Thoracic aorta (tissue), 2 donors: ENCODE measurements around the gene GINS2. TPM values are rescaled to one million over a fixed set of nuclear protein-coding genes. Genes with fewer than 3 reads are reported as not detected.

Experiments used
- ATAC-seq: fragments of 150-250 bp; one replicate; pipeline ENCODE4 v1.8.0; 2017; ENCODE audit warnings: low read depth; ENCODE audit not compliant: insufficient number of reproducible peaks, low FRiP score
- DNase-seq: peaks from one replicate; pipeline ENCODE4 v3.0.0-alpha.2; 2020; ENCODE audit warnings: low spot score
- H3K27ac ChIP-seq, 2 donors: fragments of 200-600 bp; sonication (generic); 1 replicate in 1 of 2; 2 replicates in 1 of 2; pipeline ENCODE4 v1.5.1; 2016; ENCODE audit warnings: mild to moderate bottlenecking in 2 of 2, moderate library complexity in 2 of 2
- H3K27me3 ChIP-seq: fragments of 200-600 bp; sonication (generic); replicated peaks from 2 replicates; pipeline ENCODE4 v1.6.0; 2016; ENCODE audit warnings: mild to moderate bottlenecking; ENCODE audit not compliant: insufficient read depth
- H3K36me3 ChIP-seq: fragments of 200-600 bp; sonication (generic); one replicate; pipeline ENCODE4 v1.5.1; 2016
- H3K4me1 ChIP-seq, 2 donors: fragments of 200-600 bp; sonication (generic); 1 replicate in 1 of 2; 2 replicates in 1 of 2; pipeline versions ENCODE4 v1.5.1 to v1.6.0; 2016; ENCODE audit warnings: low read depth in 2 of 2, mild to moderate bottlenecking in 1 of 2; ENCODE audit not compliant: control insufficient read depth in 1 of 2
- H3K4me3 ChIP-seq: fragments of 200-600 bp; sonication (generic); 2 replicates; pipeline ENCODE4 v1.5.1; 2016; ENCODE audit warnings: mild to moderate bottlenecking
- H3K9me3 ChIP-seq: fragments of 200-600 bp; sonication (generic); 2 replicates; pipeline ENCODE4 v1.5.1; 2016
- total RNA-seq, 2 donors: library from RNA; depleted of rRNA; stranded (reverse); fragments of >200 nt; gene quantifications; one replicate each; pipeline versions ENCODE4 v1.1.0 to v1.2.3, GENCODE V29; 2016
- TF ChIP-seq, protein P1 (sequence below): fragments of 200-600 bp; sonication (generic); IDR thresholded peaks from one replicate; pipeline ENCODE4 v1.5.1; 2019; ENCODE audit warnings: antibody characterized with exemption

The GINS2 gene
- total RNA-seq, 2 donors from 2014 or later, result 0.28 to 2.0 TPM

- Histone ChIP-seq H3K9me3 (no peaks in the 10 kb centered on the region), H3K4me1 (no peaks in the 10 kb centered on the region), H3K27me3 (no peaks in the 10 kb centered on the region), H3K4me3 (no peak overlapping the region), H3K27ac (no peak overlapping the region), H3K36me3 (no peaks in the 10 kb centered on the region)
- no peak for DNase-seq
- no peak for ATAC-seq
- TF ChIP-seq, protein P1, sequence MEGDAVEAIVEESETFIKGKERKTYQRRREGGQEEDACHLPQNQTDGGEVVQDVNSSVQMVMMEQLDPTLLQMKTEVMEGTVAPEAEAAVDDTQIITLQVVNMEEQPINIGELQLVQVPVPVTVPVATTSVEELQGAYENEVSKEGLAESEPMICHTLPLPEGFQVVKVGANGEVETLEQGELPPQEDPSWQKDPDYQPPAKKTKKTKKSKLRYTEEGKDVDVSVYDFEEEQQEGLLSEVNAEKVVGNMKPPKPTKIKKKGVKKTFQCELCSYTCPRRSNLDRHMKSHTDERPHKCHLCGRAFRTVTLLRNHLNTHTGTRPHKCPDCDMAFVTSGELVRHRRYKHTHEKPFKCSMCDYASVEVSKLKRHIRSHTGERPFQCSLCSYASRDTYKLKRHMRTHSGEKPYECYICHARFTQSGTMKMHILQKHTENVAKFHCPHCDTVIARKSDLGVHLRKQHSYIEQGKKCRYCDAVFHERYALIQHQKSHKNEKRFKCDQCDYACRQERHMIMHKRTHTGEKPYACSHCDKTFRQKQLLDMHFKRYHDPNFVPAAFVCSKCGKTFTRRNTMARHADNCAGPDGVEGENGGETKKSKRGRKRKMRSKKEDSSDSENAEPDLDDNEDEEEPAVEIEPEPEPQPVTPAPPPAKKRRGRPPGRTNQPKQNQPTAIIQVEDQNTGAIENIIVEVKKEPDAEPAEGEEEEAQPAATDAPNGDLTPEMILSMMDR, result no peak
These were observed 31.0 kb upstream of the GINS2 start for GRCh38 chr16:85719605-85720301.

- no peaks in the 10 kb centered on the region for H3K4me1 ChIP-seq
These were observed 29.9 kb upstream of the GINS2 start for GRCh38 chr16:85718682-85719081.

DNA sequence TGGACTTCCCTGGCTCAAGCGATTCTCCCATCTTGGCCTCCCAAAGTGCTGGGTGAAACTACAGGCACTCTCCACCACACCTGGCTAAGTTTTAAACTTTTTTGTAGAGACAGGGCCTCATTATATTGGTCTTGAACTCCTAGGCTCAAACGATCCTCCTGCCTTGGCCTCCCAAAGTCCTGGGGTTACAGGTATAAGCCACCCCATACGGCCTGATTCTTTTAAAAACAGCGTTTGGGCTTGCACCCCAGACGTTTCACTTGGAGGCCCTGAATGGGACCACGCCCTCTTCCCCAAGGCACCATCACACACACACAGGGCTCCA lies 29.4 kb upstream of the GINS2 start:
- Histone ChIP-seq H3K27ac (no peak overlapping the region), H3K36me3 (no peaks in the 10 kb centered on the region), H3K9me3 (no peaks in the 10 kb centered on the region), H3K27me3 (no peaks in the 10 kb centered on the region), H3K4me3 (no peak overlapping the region), H3K4me1 (no peaks in the 10 kb centered on the region)
- no peak for DNase-seq
- TF ChIP-seq, protein P1, result no peak
- no peak for ATAC-seq

More at GRCh38 chr16:85718682-85719081, 29.9 kb upstream of the GINS2 start:
- H3K36me3 ChIP-seq, result no peaks in the 10 kb centered on the region
- TF ChIP-seq, protein P1, result no peak
- no peak overlapping the region for H3K27ac ChIP-seq
- no peaks in the 10 kb centered on the region for H3K9me3 ChIP-seq
- no peak for DNase-seq
- H3K27me3 ChIP-seq, result no peaks in the 10 kb centered on the region
- ATAC-seq, result no peak
- H3K4me3 ChIP-seq, result no peak overlapping the region

DNA sequence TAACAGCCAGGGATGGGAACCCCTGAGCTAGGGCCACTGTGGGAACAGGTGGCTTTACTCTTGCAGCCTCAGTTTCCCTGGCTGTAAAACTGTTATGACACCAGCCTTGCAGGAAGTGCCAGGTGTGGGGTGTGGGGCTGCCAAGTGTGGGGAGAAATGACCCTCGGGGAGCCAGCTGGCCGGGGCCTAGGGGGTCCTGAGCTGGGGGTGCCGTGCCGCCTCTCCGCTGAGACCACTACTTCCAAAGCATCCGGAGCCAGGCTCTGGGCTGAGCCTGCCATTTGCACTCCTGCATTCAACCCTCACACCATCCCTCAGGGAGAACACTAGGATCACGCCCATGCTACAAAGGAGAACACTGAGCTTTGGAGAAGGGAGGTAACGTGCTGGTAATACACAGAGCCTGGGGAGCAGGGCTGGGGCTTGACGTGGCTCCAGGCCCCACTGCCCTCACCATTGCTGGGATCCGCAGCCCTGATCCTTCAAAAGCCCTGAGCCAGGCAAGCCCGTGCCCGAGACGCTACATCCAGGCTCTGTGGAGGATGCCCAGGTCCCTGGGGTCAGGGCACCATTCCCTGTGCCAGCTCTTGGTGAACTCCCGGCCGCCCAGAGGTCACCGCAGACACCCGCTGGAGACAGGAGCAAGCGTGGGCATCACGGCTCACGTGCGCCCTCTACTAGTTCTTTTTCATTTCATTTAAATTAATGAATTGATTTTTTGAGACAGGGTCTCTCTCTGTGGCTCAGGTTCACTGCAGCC lies 28.8 kb upstream of the GINS2 start:
- Histone ChIP-seq H3K27me3 (no peaks in the 10 kb centered on the region), H3K36me3 (no peaks in the 10 kb centered on the region), H3K27ac (no peak overlapping the region), H3K4me3 (no peak overlapping the region), H3K9me3 (no peaks in the 10 kb centered on the region), H3K4me1 (no peaks in the 10 kb centered on the region)
- no peak for DNase-seq
- ATAC-seq, result no peak
- TF ChIP-seq, protein P1, result peak; percentile 79

- Histone ChIP-seq H3K27ac (no peak overlapping the region), H3K9me3 (peaks cover 5% of the 10 kb centered on the region), H3K27me3 (no peaks in the 10 kb centered on the region), H3K4me1 (no peaks in the 10 kb centered on the region), H3K4me3 (no peak overlapping the region), H3K36me3 (no peaks in the 10 kb centered on the region)
- no peak for DNase-seq
- TF ChIP-seq, protein P1, result no peak
- ATAC-seq, result no peak
These were observed 27.9 kb upstream of the GINS2 start for GRCh38 chr16:85716680-85717038.
